Stomach (tissue), 4 donors: Measurements from ENCODE around the gene SLC3A2.

Source experiments
- CTCF ChIP-seq, 7 experiments: fragments of 450-650 bp in 4 of 7; fragments of 200-600 bp in 3 of 7; sonication (generic) in 3 of 7; IDR thresholded peaks; one replicate each; pipeline ENCODE4 v1.5.1; 2016 to 2019; ENCODE audit warnings: antibody characterized with exemption in 7 of 7, control low read depth in 2 of 7, mild to moderate bottlenecking in 1 of 7
- POLR2A ChIP-seq, 4 donors: fragments of 450-650 bp; IDR thresholded peaks; one replicate each; pipeline ENCODE4 v1.6.1; 2016; ENCODE audit warnings: antibody characterized with exemption in 4 of 4, control low read depth in 2 of 4, mild to moderate bottlenecking in 1 of 4, moderate library complexity in 1 of 4

GRCh38 chr11:62923601-62924411 is 43.1 kb downstream of the SLC3A2 start:
- TF ChIP-seq CTCF (IDR thresholded peaks at IDR 0.05) (no peak), POLR2A (IDR thresholded peaks at IDR 0.05) (no peak)
